ENCODE measurements around the gene ETNK1.

Gene ETNK1

GRCh38 chr12:22627371-22627770 lies 2.4 kb downstream of the ETNK1 start:
- H3K9ac ChIP-seq (ENCODE audit: low read length): peak overlapping the region; percentile 70
- peak overlapping the region; percentile 99 for H3K4me2 ChIP-seq (ENCODE audit: low read length)
- no peaks in the 10 kb centered on the region for H3K9me2 ChIP-seq (ENCODE audit: low read depth, low read length)
- peak overlapping the region; percentile 41 for H3K27ac ChIP-seq (ENCODE audit: low read depth, low read length, poor library complexity, severe bottlenecking)
- TF ChIP-seq EZH2 (IDR thresholded peaks at IDR 0.05; ENCODE audit: borderline replicate concordance, low read length): no peak
- TF ChIP-seq, protein P1, sequence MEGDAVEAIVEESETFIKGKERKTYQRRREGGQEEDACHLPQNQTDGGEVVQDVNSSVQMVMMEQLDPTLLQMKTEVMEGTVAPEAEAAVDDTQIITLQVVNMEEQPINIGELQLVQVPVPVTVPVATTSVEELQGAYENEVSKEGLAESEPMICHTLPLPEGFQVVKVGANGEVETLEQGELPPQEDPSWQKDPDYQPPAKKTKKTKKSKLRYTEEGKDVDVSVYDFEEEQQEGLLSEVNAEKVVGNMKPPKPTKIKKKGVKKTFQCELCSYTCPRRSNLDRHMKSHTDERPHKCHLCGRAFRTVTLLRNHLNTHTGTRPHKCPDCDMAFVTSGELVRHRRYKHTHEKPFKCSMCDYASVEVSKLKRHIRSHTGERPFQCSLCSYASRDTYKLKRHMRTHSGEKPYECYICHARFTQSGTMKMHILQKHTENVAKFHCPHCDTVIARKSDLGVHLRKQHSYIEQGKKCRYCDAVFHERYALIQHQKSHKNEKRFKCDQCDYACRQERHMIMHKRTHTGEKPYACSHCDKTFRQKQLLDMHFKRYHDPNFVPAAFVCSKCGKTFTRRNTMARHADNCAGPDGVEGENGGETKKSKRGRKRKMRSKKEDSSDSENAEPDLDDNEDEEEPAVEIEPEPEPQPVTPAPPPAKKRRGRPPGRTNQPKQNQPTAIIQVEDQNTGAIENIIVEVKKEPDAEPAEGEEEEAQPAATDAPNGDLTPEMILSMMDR (IDR thresholded peaks at IDR 0.05; ENCODE audit: low read length): no peak
- H3K9me3 ChIP-seq (ENCODE audit: low read length): no peaks in the 10 kb centered on the region
- peak overlapping the region; percentile 87 for H3K4me3 ChIP-seq (ENCODE audit: low read depth, low read length, poor library complexity, severe bottlenecking)
- H3F3A ChIP-seq (ENCODE audit: insufficient read depth, low read length): no peaks in the 10 kb centered on the region
- H3K27me3 ChIP-seq (ENCODE audit: insufficient read depth, low read length): no peaks in the 10 kb centered on the region
- H3K4me1 ChIP-seq (ENCODE audit: insufficient read depth, low read length, severe bottlenecking): peaks cover 51% of the 10 kb centered on the region
- peaks cover 54% of the 10 kb centered on the region for H3K79me2 ChIP-seq (ENCODE audit: insufficient read depth, low read length)
- no peak overlapping the region for H2AFZ ChIP-seq (ENCODE audit: low read length)
- H4K20me1 ChIP-seq (ENCODE audit: insufficient read depth, low read length): no peaks in the 10 kb centered on the region
- no peaks in the 10 kb centered on the region for H3K36me3 ChIP-seq (ENCODE audit: insufficient read depth, low read length)

GRCh38 chr12:22628228-22628627 lies 3.3 kb downstream of the ETNK1 start:
- no peaks in the 10 kb centered on the region for H3K9me3 ChIP-seq (ENCODE audit: low read length)
- H3K4me1 ChIP-seq (ENCODE audit: insufficient read depth, low read length, severe bottlenecking): peaks cover 51% of the 10 kb centered on the region
- no peaks in the 10 kb centered on the region for H4K20me1 ChIP-seq (ENCODE audit: insufficient read depth, low read length)
- no peak for TF ChIP-seq EZH2 (IDR thresholded peaks at IDR 0.05; ENCODE audit: borderline replicate concordance, low read length)
- TF ChIP-seq, protein P1 (IDR thresholded peaks at IDR 0.05; ENCODE audit: low read length): no peak
- H3K9ac ChIP-seq (ENCODE audit: low read length): peak overlapping the region; percentile 70
- no peaks in the 10 kb centered on the region for H3K27me3 ChIP-seq (ENCODE audit: insufficient read depth, low read length)
- no peaks in the 10 kb centered on the region for H3F3A ChIP-seq (ENCODE audit: insufficient read depth, low read length)
- no peaks in the 10 kb centered on the region for H3K9me2 ChIP-seq (ENCODE audit: low read depth, low read length)
- H3K79me2 ChIP-seq (ENCODE audit: insufficient read depth, low read length): peaks cover 63% of the 10 kb centered on the region
- H2AFZ ChIP-seq (ENCODE audit: low read length): no peak overlapping the region
- H3K4me2 ChIP-seq (ENCODE audit: low read length): peak overlapping the region; percentile 99
- peaks cover 7% of the 10 kb centered on the region; the same call in 1 of the 2 replicates for H3K36me3 ChIP-seq (ENCODE audit: insufficient read depth, low read length)
- H3K4me3 ChIP-seq (ENCODE audit: low read depth, low read length, poor library complexity, severe bottlenecking): peak overlapping the region; percentile 87
- no peak overlapping the region for H3K27ac ChIP-seq (ENCODE audit: low read depth, low read length, poor library complexity, severe bottlenecking)

DNA sequence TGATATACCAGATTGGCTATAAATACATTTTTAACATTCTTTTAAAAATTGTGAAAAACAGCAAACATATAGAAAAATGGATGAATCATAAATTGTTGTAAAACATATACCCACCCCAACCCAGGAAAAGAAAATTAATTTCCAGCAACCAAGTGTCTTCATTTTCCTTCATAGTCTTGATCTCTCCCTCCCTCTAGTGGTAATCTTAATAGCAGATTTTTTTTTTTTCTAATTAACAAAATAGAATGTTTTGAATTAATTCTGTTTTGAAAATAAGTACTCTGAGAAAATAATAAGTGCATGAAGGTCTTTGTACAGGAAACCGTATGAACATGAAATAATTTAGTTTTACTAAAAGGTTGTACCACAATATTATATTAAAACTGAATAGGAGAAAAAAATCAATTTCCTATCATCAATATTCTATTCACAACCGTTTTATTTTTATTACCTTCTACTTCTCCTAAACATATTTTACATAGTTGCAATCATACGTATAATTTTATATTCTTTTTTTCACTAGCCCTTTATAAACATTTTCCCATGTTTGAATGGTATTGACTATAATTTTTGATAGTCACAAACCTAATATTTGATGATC lies 7.0 kb downstream of the ETNK1 start:
- no peaks in the 10 kb centered on the region for H3K9me2 ChIP-seq (ENCODE audit: low read depth, low read length)
- no peaks in the 10 kb centered on the region for H3K9me3 ChIP-seq (ENCODE audit: low read length)
- no peaks in the 10 kb centered on the region for H4K20me1 ChIP-seq (ENCODE audit: insufficient read depth, low read length)
- no peaks in the 10 kb centered on the region for H3K27me3 ChIP-seq (ENCODE audit: insufficient read depth, low read length)
- peaks cover 36% of the 10 kb centered on the region for H3K4me1 ChIP-seq (ENCODE audit: insufficient read depth, low read length, severe bottlenecking)
- H2AFZ ChIP-seq (ENCODE audit: low read length): no peak overlapping the region
- no peak overlapping the region for H3K4me3 ChIP-seq (ENCODE audit: low read depth, low read length, poor library complexity, severe bottlenecking)
- no peak overlapping the region for H3K27ac ChIP-seq (ENCODE audit: low read depth, low read length, poor library complexity, severe bottlenecking)
- H3K36me3 ChIP-seq (ENCODE audit: insufficient read depth, low read length): peaks cover 18% of the 10 kb centered on the region
- peaks cover 82% of the 10 kb centered on the region for H3K79me2 ChIP-seq (ENCODE audit: insufficient read depth, low read length)
- no peak overlapping the region for H3K4me2 ChIP-seq (ENCODE audit: low read length)
- TF ChIP-seq, protein P1 (IDR thresholded peaks at IDR 0.05; ENCODE audit: low read length): peak; percentile 54
- no peak for TF ChIP-seq EZH2 (IDR thresholded peaks at IDR 0.05; ENCODE audit: borderline replicate concordance, low read length)
- no peaks in the 10 kb centered on the region for H3F3A ChIP-seq (ENCODE audit: insufficient read depth, low read length)
- H3K9ac ChIP-seq (ENCODE audit: low read length): no peak overlapping the region
